ENCODE results near the gene C2CD2L.
"Not testable (repeated sequence)": the region's sequence is repeated elsewhere in the genome, so short reads cannot be mapped to it uniquely, and the experiment has no call there.

Gene C2CD2L

GRCh38 chr11:119115484-119116234 is 8.5 kb downstream of the C2CD2L start:
- TF ChIP-seq POLR2A (IDR thresholded peaks at IDR 0.05; ENCODE audit: low read length) (no peak), GATA1 (IDR thresholded peaks at IDR 0.05; ENCODE audit: low read depth, low read length) (no peak)
- DNase-seq = peak in 1 of 2 experiments; percentile 10

- no peak for DNase-seq
- TF ChIP-seq POLR2A (IDR thresholded peaks at IDR 0.05; ENCODE audit: low read length) (no peak), GATA1 (IDR thresholded peaks at IDR 0.05; ENCODE audit: low read depth, low read length) (no peak)
Observed at GRCh38 chr11:119116235-119116594, 9.1 kb downstream of the C2CD2L start.

GRCh38 chr11:119116601-119117000 is 9.5 kb downstream of the C2CD2L start:
- DNase-seq = no peak
- no peak for TF ChIP-seq GATA1 (IDR thresholded peaks at IDR 0.05; ENCODE audit: low read depth, low read length)
- no peak for TF ChIP-seq POLR2A (IDR thresholded peaks at IDR 0.05; ENCODE audit: low read length)

GRCh38 chr11:119117004-119117706 is 10.0 kb downstream of the C2CD2L start:
- no peak for TF ChIP-seq POLR2A (IDR thresholded peaks at IDR 0.05; ENCODE audit: low read length)
- TF ChIP-seq GATA1 (IDR thresholded peaks at IDR 0.05; ENCODE audit: low read depth, low read length) = no peak
- DNase-seq = no peak

GRCh38 chr11:119118227-119118626 is 11.1 kb downstream of the C2CD2L start:
- DNase-seq = no peak
- TF ChIP-seq POLR2A (IDR thresholded peaks at IDR 0.05; ENCODE audit: low read length) (no peak), GATA1 (IDR thresholded peaks at IDR 0.05; ENCODE audit: low read depth, low read length) (no peak)

GRCh38 chr11:119118946-119119345 is 11.8 kb downstream of the C2CD2L start:
- TF ChIP-seq POLR2A (IDR thresholded peaks at IDR 0.05; ENCODE audit: low read length) = no peak
- no peak for TF ChIP-seq GATA1 (IDR thresholded peaks at IDR 0.05; ENCODE audit: low read depth, low read length)
- no peak for DNase-seq

- TF ChIP-seq POLR2A (IDR thresholded peaks at IDR 0.05; ENCODE audit: low read length) = no peak
- TF ChIP-seq GATA1 (IDR thresholded peaks at IDR 0.05; ENCODE audit: low read depth, low read length) = no peak
- DNase-seq = peak in 1 of 2 experiments; percentile 43
Observed at GRCh38 chr11:119120639-119121007, 13.5 kb downstream of the C2CD2L start.

GRCh38 chr11:119121008-119121810 is 14.1 kb downstream of the C2CD2L start, which contains the start of gene HINFP:
Gene HINFP, plus strand, starts transcription at chr11:119121580. Its CDS starts 5,365 bp downstream, at chr11:119126945.
- TF ChIP-seq GATA1 (IDR thresholded peaks at IDR 0.05; ENCODE audit: low read depth, low read length) (no peak), POLR2A (IDR thresholded peaks at IDR 0.05; ENCODE audit: low read length) (peak; percentile 85)
- DNase-seq = peak; percentile 99

- no peak for DNase-seq
- TF ChIP-seq POLR2A (IDR thresholded peaks at IDR 0.05; ENCODE audit: low read length) (no peak), GATA1 (IDR thresholded peaks at IDR 0.05; ENCODE audit: low read depth, low read length) (no peak)
Observed at GRCh38 chr11:119121811-119122124, 14.6 kb downstream of the C2CD2L start.

GRCh38 chr11:119125821-119126220 is 18.7 kb downstream of the C2CD2L start:
- TF ChIP-seq POLR2A (IDR thresholded peaks at IDR 0.05; ENCODE audit: low read length) (no peak), GATA1 (IDR thresholded peaks at IDR 0.05; ENCODE audit: low read depth, low read length) (no peak)
- DNase-seq = no peak

- TF ChIP-seq POLR2A (IDR thresholded peaks at IDR 0.05; ENCODE audit: low read length) (no peak), GATA1 (IDR thresholded peaks at IDR 0.05; ENCODE audit: low read depth, low read length) (no peak)
- DNase-seq = no peak
Observed at GRCh38 chr11:119126675-119127268, 19.6 kb downstream of the C2CD2L start.

- DNase-seq = no peak
- no peak for TF ChIP-seq GATA1 (IDR thresholded peaks at IDR 0.05; ENCODE audit: low read depth, low read length)
- no peak for TF ChIP-seq POLR2A (IDR thresholded peaks at IDR 0.05; ENCODE audit: low read length)
Observed at GRCh38 chr11:119130662-119131061, 23.5 kb downstream of the C2CD2L start.

GRCh38 chr11:119134389-119134978 is 27.3 kb downstream of the C2CD2L start:
- TF ChIP-seq POLR2A (IDR thresholded peaks at IDR 0.05; ENCODE audit: low read length) (no peak), GATA1 (IDR thresholded peaks at IDR 0.05; ENCODE audit: low read depth, low read length) (no peak)
- peak in 1 of 2 experiments; percentile 21 for DNase-seq

GRCh38 chr11:119139276-119139675 is 32.1 kb downstream of the C2CD2L start:
- not testable (repeated sequence) for DNase-seq

Measured in erythroblast (primary cell).